HepG2 (cell line): Measurements from ENCODE around the gene ATG13.

Experiments
- CTCF ChIP-seq: sonication (generic); formaldehyde crosslinking; IDR thresholded peaks from 2 replicates; pipeline ENCODE4 v1.5.0; 2020; ENCODE audit warnings: mild to moderate bottlenecking, missing genetic modification reagents, moderate library complexity
- DDIT3 ChIP-seq: sonication (generic); formaldehyde crosslinking; IDR thresholded peaks from 2 replicates; pipeline ENCODE4 v1.4.0; 2020; ENCODE audit warnings: mild to moderate bottlenecking, missing genetic modification reagents
- E2F1 ChIP-seq: sonication (generic); formaldehyde crosslinking; IDR thresholded peaks from 2 replicates; pipeline ENCODE4 v1.5.0; 2020; ENCODE audit warnings: missing genetic modification reagents
- HDAC2 ChIP-seq: sonication (generic); formaldehyde crosslinking; IDR thresholded peaks from 2 replicates; pipeline ENCODE4 v1.4.0; 2020; ENCODE audit warnings: missing genetic modification reagents
- HIVEP1 ChIP-seq: sonication (generic); formaldehyde crosslinking; IDR thresholded peaks from 2 replicates; pipeline ENCODE4 v1.4.0; 2020; ENCODE audit warnings: mild to moderate bottlenecking, missing genetic modification reagents
- KLF9 ChIP-seq: IDR thresholded peaks from 2 replicates; pipeline ENCODE4 v1.6.1; 2016; ENCODE audit warnings: low read depth
- MED1 ChIP-seq: sonication (generic); formaldehyde crosslinking; IDR thresholded peaks from 2 replicates; pipeline ENCODE4 v1.4.0; 2020; ENCODE audit warnings: missing genetic modification reagents
- PRDM15 ChIP-seq: sonication (generic); formaldehyde crosslinking; IDR thresholded peaks from 2 replicates; pipeline ENCODE4 v1.4.0; 2020; ENCODE audit warnings: missing genetic modification reagents
- ZBTB26 ChIP-seq: IDR thresholded peaks from 2 replicates; pipeline ENCODE4 v1.6.1; 2016; ENCODE audit warnings: missing compliant biosample characterization, missing genetic modification reagents, borderline replicate concordance
- ZNF558 ChIP-seq: sonication (generic); formaldehyde crosslinking; IDR thresholded peaks from 2 replicates; pipeline ENCODE4 v1.9.0; 2022; ENCODE audit warnings: mild to moderate bottlenecking, missing genetic modification reagents, borderline replicate concordance
- ZNF720 ChIP-seq: sonication (generic); formaldehyde crosslinking; IDR thresholded peaks from 2 replicates; pipeline ENCODE4 v1.4.0; 2020; ENCODE audit warnings: missing genetic modification reagents

GRCh38 chr11:46719543-46720218, 102.3 kb downstream of the ATG13 start:
- TF ChIP-seq CTCF (CRISPR knock-in tag), result no peak
- TF ChIP-seq HIVEP1 (CRISPR knock-in tag), result no peak; the same call in 1 of the 2 replicates
- TF ChIP-seq PRDM15 (CRISPR knock-in tag), result no peak
- no peak for TF ChIP-seq ZBTB26 (CRISPR knock-in tag)
- no peak for TF ChIP-seq KLF9 (CRISPR knock-in tag)
- TF ChIP-seq MED1 (CRISPR knock-in tag), result no peak; the same call in none of the 2 replicates
- TF ChIP-seq ZNF558 (CRISPR knock-in tag), result no peak; the same call in 1 of the 2 replicates
- TF ChIP-seq HDAC2 (CRISPR knock-in tag), result no peak
- TF ChIP-seq DDIT3 (CRISPR knock-in tag), result no peak
- TF ChIP-seq ZNF720 (CRISPR knock-in tag), result no peak
- TF ChIP-seq E2F1 (CRISPR knock-in tag), result no peak
